CD4-positive, alpha-beta T cell treated with Interleukin-1 beta for 1 hour (primary cell): ENCODE data around the gene CALHM6.

Source experiments
- DNase-seq, 2 donors: peaks; one replicate each; pipeline ENCODE4 v3.0.0-alpha.2; 2020 to 2022

CALHM6 gene

GRCh38 chr6:116461331-116461931 is at the start of gene CALHM6:
CALHM6 (plus strand) TSS chr6:116461375; CDS start chr6:116461930, 555 bp downstream.
- DNase-seq, result no peak

GRCh38 chr6:116412270-116412669 is 48.9 kb upstream of the CALHM6 start:
- no peak for DNase-seq

GRCh38 chr6:116413357-116413756 is 47.8 kb upstream of the CALHM6 start:
- DNase-seq, result no peak

GRCh38 chr6:116417661-116418060 is 43.5 kb upstream of the CALHM6 start:
- no peak for DNase-seq

- no peak for DNase-seq
Observed at GRCh38 chr6:116419069-116419786, 41.9 kb upstream of the CALHM6 start.

GRCh38 chr6:116420341-116420740 is 40.8 kb upstream of the CALHM6 start:
- no peak for DNase-seq

GRCh38 chr6:116422238-116422637 is 38.9 kb upstream of the CALHM6 start:
- DNase-seq, result no peak

- no peak for DNase-seq
Observed at GRCh38 chr6:116424001-116424400, 37.2 kb upstream of the CALHM6 start.

- no peak for DNase-seq
Observed at GRCh38 chr6:116426551-116426950, 34.6 kb upstream of the CALHM6 start.

- DNase-seq, result no peak
Observed at GRCh38 chr6:116429111-116429510, 32.1 kb upstream of the CALHM6 start.

GRCh38 chr6:116430860-116431259 is 30.3 kb upstream of the CALHM6 start:
- DNase-seq, result no peak

- DNase-seq, result no peak
Observed at GRCh38 chr6:116431964-116432595, 29.1 kb upstream of the CALHM6 start.

GRCh38 chr6:116433206-116433712 is 27.9 kb upstream of the CALHM6 start:
- no peak for DNase-seq

GRCh38 chr6:116434056-116434725 is 27.0 kb upstream of the CALHM6 start:
- no peak for DNase-seq

GRCh38 chr6:116436586-116436985 is 24.6 kb upstream of the CALHM6 start:
- DNase-seq, result no peak

GRCh38 chr6:116437656-116438055 is 23.5 kb upstream of the CALHM6 start:
- no peak for DNase-seq

GRCh38 chr6:116438590-116439448 is 22.4 kb upstream of the CALHM6 start:
- no peak for DNase-seq

- no peak for DNase-seq
Observed at GRCh38 chr6:116439522-116440051, 21.6 kb upstream of the CALHM6 start.

- no peak for DNase-seq
Observed at GRCh38 chr6:116443105-116443504, 18.1 kb upstream of the CALHM6 start.

- DNase-seq, result peak in 1 of 2 donors; percentile 16
Observed at GRCh38 chr6:116444092-116444491, 17.1 kb upstream of the CALHM6 start.

- DNase-seq, result no peak
Observed at GRCh38 chr6:116444575-116444974, 16.6 kb upstream of the CALHM6 start.

GRCh38 chr6:116445102-116445501 is 16.1 kb upstream of the CALHM6 start:
- DNase-seq, result no peak
